WTC11 (cell line): ENCODE measurements around the gene DNAJB8. TPM values are rescaled to one million over a fixed set of nuclear protein-coding genes. Genes with fewer than 3 reads are reported as not detected.

Source experiments
- ATAC-seq: fragments of 200-7000 bp; cut with Tn5 transposase; 2 replicates; pipeline ENCODE4 v1.10.0; 2021; ENCODE audit warnings: mild to moderate bottlenecking, moderate library complexity
- CTCF ChIA-PET: fragments of 300-600 bp; sonication (Branson Sonifier 250); formaldehyde crosslinking; loops from one replicate; lab custom pipeline; 2021; ENCODE audit warnings: antibody characterized with exemption; lab: Charles Lee
- POLR2A ChIA-PET: fragments of 350-600 bp; sonication (Branson Sonifier 250); formaldehyde crosslinking; loops from one replicate; lab custom pipeline; 2021; ENCODE audit warnings: antibody characterized with exemption; lab: Charles Lee
- DNase-seq: peaks from one replicate; pipeline ENCODE4 v3.0.0; 2021; ENCODE audit warnings: low spot score
- H3K27ac Mint-ChIP-seq: 2 replicates; pipeline ENCODE4 v1.8.0; 2021; ENCODE audit warnings: mixed read lengths
- H3K27me3 Mint-ChIP-seq: 2 replicates; pipeline ENCODE4 v1.8.0; 2021; ENCODE audit warnings: low read depth, mild to moderate bottlenecking, moderate library complexity, mixed read lengths
- H3K36me3 Mint-ChIP-seq: 2 replicates; pipeline ENCODE4 v1.8.0; 2021; ENCODE audit warnings: mixed read lengths
- H3K4me1 Mint-ChIP-seq: 2 replicates; pipeline ENCODE4 v1.8.0; 2022; ENCODE audit warnings: mixed read lengths
- H3K4me3 Mint-ChIP-seq: 2 replicates; pipeline ENCODE4 v1.8.0; 2021; ENCODE audit warnings: mild to moderate bottlenecking, moderate library complexity, mixed read lengths
- H3K9me3 Mint-ChIP-seq: 2 replicates; pipeline ENCODE4 v1.8.0; 2021; ENCODE audit warnings: mixed read lengths
- ARID4B ChIP-seq: sonication (generic); formaldehyde crosslinking; IDR thresholded peaks from 2 replicates; pipeline ENCODE4 v1.8.0; 2023; ENCODE audit warnings: missing genetic modification reagents, mild to moderate bottlenecking, borderline replicate concordance
- CTCF ChIP-seq: fragments of 200-600 bp; IDR thresholded peaks from 2 replicates; pipeline ENCODE4 v1.8.0; 2022; ENCODE audit warnings: antibody characterized with exemption
- E2F4 ChIP-seq: sonication (generic); formaldehyde crosslinking; IDR thresholded peaks from 2 replicates; pipeline ENCODE4 v1.8.1; 2022; ENCODE audit warnings: low read depth, mild to moderate bottlenecking, moderate library complexity, missing genetic modification reagents, borderline replicate concordance
- FOXP1 ChIP-seq: sonication (generic); formaldehyde crosslinking; IDR thresholded peaks from 2 replicates; pipeline ENCODE4 v1.8.0; 2022; ENCODE audit warnings: missing genetic modification reagents, mild to moderate bottlenecking, moderate library complexity, borderline replicate concordance
- FOXP4 ChIP-seq: sonication (generic); formaldehyde crosslinking; IDR thresholded peaks from 2 replicates; pipeline ENCODE4 v1.8.0; 2022; ENCODE audit warnings: mild to moderate bottlenecking, missing genetic modification reagents
- IRF2 ChIP-seq: sonication (generic); formaldehyde crosslinking; IDR thresholded peaks from 2 replicates; pipeline ENCODE4 v1.8.0; 2022; ENCODE audit warnings: low read depth, missing genetic modification reagents, borderline replicate concordance
- NFYB ChIP-seq: sonication (generic); formaldehyde crosslinking; conservative IDR thresholded peaks from 2 replicates; pipeline ENCODE4 v1.8.0; 2022; ENCODE audit warnings: low read depth, missing genetic modification reagents
- PRDM15 ChIP-seq: sonication (generic); formaldehyde crosslinking; IDR thresholded peaks from 2 replicates; pipeline ENCODE4 v1.8.0; 2022; ENCODE audit warnings: missing genetic modification reagents
- PREB ChIP-seq: sonication (generic); formaldehyde crosslinking; IDR thresholded peaks from 2 replicates; pipeline ENCODE4 v1.8.1; 2022; ENCODE audit warnings: mild to moderate bottlenecking, missing genetic modification reagents, moderate library complexity, borderline replicate concordance
- RELA ChIP-seq: sonication (generic); formaldehyde crosslinking; IDR thresholded peaks from 2 replicates; pipeline ENCODE4 v1.8.1; 2022; ENCODE audit warnings: missing genetic modification reagents, mild to moderate bottlenecking, borderline replicate concordance
- RORB ChIP-seq: fragments of 250-450 bp; sonication (Bioruptor Pico); IDR thresholded peaks from 2 replicates; pipeline ENCODE4 v1.9.0; 2021; ENCODE audit warnings: mild to moderate bottlenecking
- SOX15 ChIP-seq: fragments of 250-450 bp; sonication (Bioruptor Pico); IDR thresholded peaks from 2 replicates; pipeline ENCODE4 v1.9.0; 2021; ENCODE audit warnings: mild to moderate bottlenecking
- TCF7 ChIP-seq: sonication (generic); formaldehyde crosslinking; IDR thresholded peaks from 2 replicates; pipeline ENCODE4 v1.8.0; 2022; ENCODE audit warnings: mild to moderate bottlenecking, low read depth, missing genetic modification reagents, moderate library complexity
- TEAD1 ChIP-seq: sonication (generic); formaldehyde crosslinking; IDR thresholded peaks from 2 replicates; pipeline ENCODE4 v1.8.0; 2022; ENCODE audit warnings: mild to moderate bottlenecking, missing genetic modification reagents
- ZNF232 ChIP-seq: sonication (generic); formaldehyde crosslinking; IDR thresholded peaks from 2 replicates; pipeline ENCODE4 v1.8.0; 2022; ENCODE audit warnings: mild to moderate bottlenecking, missing genetic modification reagents
- ZNF317 ChIP-seq: sonication (generic); formaldehyde crosslinking; IDR thresholded peaks from 2 replicates; pipeline ENCODE4 v1.8.1; 2023; ENCODE audit warnings: low read depth, mild to moderate bottlenecking, moderate library complexity, missing genetic modification reagents, borderline replicate concordance
- ZNF396 ChIP-seq: fragments of 250-450 bp; sonication (Bioruptor Pico); IDR thresholded peaks from 2 replicates; pipeline ENCODE4 v1.8.0; 2021; ENCODE audit warnings: mild to moderate bottlenecking, moderate library complexity, borderline replicate concordance
- ZNF532 ChIP-seq: fragments of 250-450 bp; sonication (Bioruptor Pico); IDR thresholded peaks from 2 replicates; pipeline ENCODE4 v1.9.0; 2021; ENCODE audit warnings: mild to moderate bottlenecking, borderline replicate concordance
- total RNA-seq: library from RNA; stranded (reverse); gene quantifications from 3 replicates; pipeline ENCODE4 v1.2.3, GENCODE V29; 2021

DNAJB8 gene
- total RNA-seq, 1 experiment from 2014 or later, result not detected

GRCh38 chr3:128476659-128477058 lies 10.0 kb upstream of the DNAJB8 start:
- no peaks in the 10 kb centered on the region for H3K9me3 Mint-ChIP-seq
- no peaks in the 10 kb centered on the region for H3K36me3 Mint-ChIP-seq
- peaks cover 35% of the 10 kb centered on the region for H3K4me1 Mint-ChIP-seq
- ATAC-seq, result no peak
- DNase-seq, result no peak
- no peak overlapping the region for H3K4me3 Mint-ChIP-seq
- ChIA-PET CTCF (interaction anchor here (0.7 kb wide), 1 partner anchor 131 kb away, joined by 3 read pairs; no protein-coding TSS in a partner anchor), POLR2A (no interaction called here)
- H3K27me3 Mint-ChIP-seq, result peaks cover 100% of the 10 kb centered on the region
- no peak overlapping the region for H3K27ac Mint-ChIP-seq
- no peak for TF ChIP-seq ZNF396 (CRISPR knock-in tag)
- no peak for TF ChIP-seq PREB (CRISPR knock-in tag)
- no peak for TF ChIP-seq CTCF
- TF ChIP-seq PRDM15 (CRISPR knock-in tag), result no peak
- no peak for TF ChIP-seq FOXP1 (CRISPR knock-in tag)
- no peak for TF ChIP-seq TEAD1 (CRISPR knock-in tag)
- TF ChIP-seq IRF2 (CRISPR knock-in tag), result no peak
- TF ChIP-seq ZNF232, result no peak
- no peak for TF ChIP-seq ARID4B (CRISPR knock-in tag)
- no peak for TF ChIP-seq SOX15 (CRISPR knock-in tag)
- TF ChIP-seq TCF7 (CRISPR knock-in tag), result no peak
- TF ChIP-seq FOXP4 (CRISPR knock-in tag), result no peak
- TF ChIP-seq ZNF532 (CRISPR knock-in tag), result no peak
- TF ChIP-seq ZNF317, result no peak
- TF ChIP-seq E2F4, result no peak
- TF ChIP-seq RORB (CRISPR knock-in tag), result no peak
- no peak for TF ChIP-seq RELA
- no peak for TF ChIP-seq NFYB
